ENCODE measurements around the gene CNPY2. TPM values are rescaled to one million over a fixed set of nuclear protein-coding genes. Genes with fewer than 3 reads are reported as not detected.
"Not testable (repeated sequence)": the region's sequence is repeated elsewhere in the genome, so short reads cannot be mapped to it uniquely, and the experiment has no call there.

CNPY2 gene
- total RNA-seq, 1 donor, result 76.1 TPM

DNA sequence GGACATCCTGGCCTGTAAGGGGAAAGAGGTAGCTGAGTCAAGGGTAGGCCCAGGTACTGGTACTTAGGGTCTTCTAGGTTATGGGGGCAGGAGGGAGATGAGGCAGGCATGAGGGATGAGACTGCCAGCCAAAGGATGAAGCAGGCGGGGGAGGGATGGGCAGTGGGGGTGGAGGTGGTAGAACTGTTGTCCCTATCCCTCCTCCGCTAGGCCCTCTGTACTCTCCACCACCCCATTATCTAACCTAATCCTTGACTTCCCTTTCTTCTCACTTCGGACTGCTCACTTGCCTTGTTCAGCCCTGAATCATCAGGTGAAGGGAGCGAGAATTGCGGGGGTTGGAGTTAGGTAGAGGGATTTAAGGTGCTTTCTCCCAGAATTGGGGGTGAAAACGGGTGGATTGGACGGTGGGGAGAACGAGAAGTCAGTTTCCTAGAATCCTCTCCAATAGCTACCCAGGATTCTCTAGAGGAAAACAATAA, 17.4 kb upstream of the CNPY2 start:
- no peak for DNase-seq (ENCODE audit: low read depth)
- TF ChIP-seq, protein P1, sequence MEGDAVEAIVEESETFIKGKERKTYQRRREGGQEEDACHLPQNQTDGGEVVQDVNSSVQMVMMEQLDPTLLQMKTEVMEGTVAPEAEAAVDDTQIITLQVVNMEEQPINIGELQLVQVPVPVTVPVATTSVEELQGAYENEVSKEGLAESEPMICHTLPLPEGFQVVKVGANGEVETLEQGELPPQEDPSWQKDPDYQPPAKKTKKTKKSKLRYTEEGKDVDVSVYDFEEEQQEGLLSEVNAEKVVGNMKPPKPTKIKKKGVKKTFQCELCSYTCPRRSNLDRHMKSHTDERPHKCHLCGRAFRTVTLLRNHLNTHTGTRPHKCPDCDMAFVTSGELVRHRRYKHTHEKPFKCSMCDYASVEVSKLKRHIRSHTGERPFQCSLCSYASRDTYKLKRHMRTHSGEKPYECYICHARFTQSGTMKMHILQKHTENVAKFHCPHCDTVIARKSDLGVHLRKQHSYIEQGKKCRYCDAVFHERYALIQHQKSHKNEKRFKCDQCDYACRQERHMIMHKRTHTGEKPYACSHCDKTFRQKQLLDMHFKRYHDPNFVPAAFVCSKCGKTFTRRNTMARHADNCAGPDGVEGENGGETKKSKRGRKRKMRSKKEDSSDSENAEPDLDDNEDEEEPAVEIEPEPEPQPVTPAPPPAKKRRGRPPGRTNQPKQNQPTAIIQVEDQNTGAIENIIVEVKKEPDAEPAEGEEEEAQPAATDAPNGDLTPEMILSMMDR (IDR thresholded peaks at IDR 0.05; ENCODE audit: insufficient read depth, low read length), result no peak

DNA sequence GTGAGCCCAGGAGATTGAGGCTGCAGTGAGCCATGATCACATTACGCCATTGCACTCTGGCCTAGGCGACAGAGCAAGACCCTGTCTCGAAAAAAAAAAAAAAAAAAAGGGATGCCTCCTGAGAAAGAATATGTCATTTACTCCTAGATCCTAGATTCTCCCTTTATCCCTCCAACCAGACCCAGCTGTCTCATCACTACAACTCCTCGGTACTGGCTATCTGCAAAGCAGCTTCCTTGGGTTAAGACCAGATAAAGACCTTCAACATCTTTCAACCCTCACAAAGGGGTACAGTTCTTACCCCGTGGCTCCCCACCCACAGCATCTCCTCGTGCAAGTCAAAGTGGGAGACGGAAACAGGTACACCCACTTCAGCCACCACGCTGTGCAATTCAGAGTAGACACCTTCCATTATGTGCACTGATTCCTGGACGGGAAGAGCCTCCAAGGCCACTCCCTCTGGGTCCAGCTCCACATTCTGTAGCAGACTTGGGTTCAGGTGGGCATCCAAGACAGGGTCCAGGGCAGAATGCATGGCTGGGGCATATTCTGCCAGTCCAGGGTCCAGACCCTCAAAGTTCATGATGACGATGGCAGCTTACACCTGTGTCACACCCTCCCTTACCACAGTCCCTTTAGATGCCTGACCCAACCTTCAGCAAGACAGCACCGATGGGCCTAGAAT, 16.9 kb upstream of the CNPY2 start:
- no peak for DNase-seq (ENCODE audit: low read depth)
- H3K4me3 ChIP-seq (ENCODE audit: low read depth, low read length), result peak overlapping the region; percentile 74
- TF ChIP-seq, protein P1 (IDR thresholded peaks at IDR 0.05; ENCODE audit: insufficient read depth, low read length), result no peak

More for the DNA sequence above, 17.4 kb upstream of the CNPY2 start:
- H3K4me3 ChIP-seq (ENCODE audit: low read depth, low read length), result peak overlapping the region; percentile 74

DNA sequence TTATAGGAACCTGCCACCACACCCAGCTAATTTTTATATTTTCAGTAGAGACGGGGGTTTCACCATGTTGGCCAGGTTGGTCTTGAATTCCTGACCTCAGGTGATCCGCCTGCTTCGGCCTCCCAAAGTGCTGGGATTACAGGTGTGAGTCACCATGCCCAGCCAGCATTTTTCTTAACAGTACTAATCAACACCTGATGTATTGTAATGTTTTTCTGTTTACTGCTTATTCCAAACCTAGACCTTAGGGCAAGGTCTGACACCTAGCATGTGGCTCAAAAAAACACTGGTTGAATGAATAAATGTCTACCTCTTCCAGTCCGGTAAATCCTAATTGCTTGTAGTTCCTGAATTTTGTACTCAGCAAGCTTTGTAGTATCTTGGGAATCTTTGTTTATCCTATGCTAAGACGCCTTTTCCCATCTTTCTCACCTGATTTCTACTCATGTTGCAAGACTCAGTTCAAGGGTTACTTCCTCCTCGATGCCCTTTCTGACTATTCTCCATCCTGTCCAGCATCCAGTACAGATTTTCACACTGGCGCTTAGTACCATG, 15.2 kb upstream of the CNPY2 start:
- no peak overlapping the region for H3K4me3 ChIP-seq (ENCODE audit: low read depth, low read length)
- TF ChIP-seq, protein P1 (IDR thresholded peaks at IDR 0.05; ENCODE audit: insufficient read depth, low read length), result no peak

DNA sequence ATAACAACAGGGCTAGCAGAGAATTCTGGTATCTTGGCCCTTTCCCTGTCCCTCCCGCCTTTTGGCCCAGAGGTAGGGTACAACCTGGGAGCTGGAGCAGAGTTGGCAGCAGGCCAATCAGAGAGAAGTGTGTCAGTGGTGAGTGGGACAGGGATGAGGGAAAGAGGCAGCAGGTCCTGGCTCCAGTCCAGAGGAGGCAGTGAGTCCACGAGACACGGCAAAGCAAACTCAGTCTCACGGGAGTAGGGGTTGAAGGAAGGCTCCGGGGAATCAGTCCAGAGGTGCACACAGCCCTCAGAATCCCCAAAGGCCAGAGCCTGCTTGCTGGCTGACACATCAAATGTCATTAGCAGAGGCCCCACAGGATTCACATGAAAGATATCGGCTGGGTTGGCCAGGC, 10.7 kb upstream of the CNPY2 start:
- DNase-seq (ENCODE audit: low read depth), result no peak
- no peak overlapping the region for H3K4me3 ChIP-seq (ENCODE audit: low read depth, low read length)
- TF ChIP-seq, protein P1 (IDR thresholded peaks at IDR 0.05; ENCODE audit: insufficient read depth, low read length), result no peak

More for the DNA sequence above, 15.2 kb upstream of the CNPY2 start:
- DNase-seq (ENCODE audit: low read depth), result no peak

DNA sequence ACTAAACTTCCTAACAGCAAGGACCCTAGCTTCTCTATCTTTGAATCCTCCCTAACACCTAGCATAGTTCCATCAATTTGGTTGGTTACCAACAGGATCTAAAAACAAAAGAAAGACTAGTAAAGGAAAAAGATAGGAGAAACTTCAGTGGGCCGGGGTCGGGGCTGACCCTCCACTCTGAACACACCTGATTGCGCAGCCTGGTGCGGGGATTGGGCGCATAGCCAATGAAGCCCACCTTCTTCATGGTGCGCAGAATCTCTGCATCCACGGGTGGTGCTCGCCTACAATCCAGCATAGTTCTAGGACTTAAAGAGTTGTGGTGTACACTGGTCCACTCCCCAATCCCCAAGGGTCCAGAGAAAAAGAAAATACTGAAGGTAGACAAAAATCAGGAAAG, 10.3 kb upstream of the CNPY2 start:
- no peak overlapping the region for H3K4me3 ChIP-seq (ENCODE audit: low read depth, low read length)
- no peak for DNase-seq (ENCODE audit: low read depth)
- TF ChIP-seq, protein P1 (IDR thresholded peaks at IDR 0.05; ENCODE audit: insufficient read depth, low read length), result no peak

DNA sequence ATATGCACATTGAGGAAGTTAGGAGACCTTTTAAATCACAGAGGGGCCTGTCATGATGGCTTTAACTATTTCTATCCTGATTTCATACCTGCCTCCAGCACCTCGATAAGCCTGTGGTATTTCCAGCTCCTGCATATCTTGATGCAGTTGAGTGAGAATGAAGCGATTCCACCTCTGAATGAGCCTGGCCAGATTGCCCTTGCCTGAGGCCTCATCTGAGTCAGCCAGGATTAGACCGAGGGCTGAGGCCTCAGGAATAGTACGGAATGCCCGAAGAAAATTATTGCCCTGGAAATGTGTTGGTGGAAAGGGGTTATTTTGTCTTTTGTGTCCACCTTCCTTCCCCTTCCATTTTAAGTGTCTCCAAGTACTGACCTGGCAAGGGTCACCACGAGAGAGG, 8.4 kb upstream of the CNPY2 start:
- TF ChIP-seq, protein P1 (IDR thresholded peaks at IDR 0.05; ENCODE audit: insufficient read depth, low read length), result no peak
- DNase-seq (ENCODE audit: low read depth), result no peak
- H3K4me3 ChIP-seq (ENCODE audit: low read depth, low read length), result no peak overlapping the region

DNA sequence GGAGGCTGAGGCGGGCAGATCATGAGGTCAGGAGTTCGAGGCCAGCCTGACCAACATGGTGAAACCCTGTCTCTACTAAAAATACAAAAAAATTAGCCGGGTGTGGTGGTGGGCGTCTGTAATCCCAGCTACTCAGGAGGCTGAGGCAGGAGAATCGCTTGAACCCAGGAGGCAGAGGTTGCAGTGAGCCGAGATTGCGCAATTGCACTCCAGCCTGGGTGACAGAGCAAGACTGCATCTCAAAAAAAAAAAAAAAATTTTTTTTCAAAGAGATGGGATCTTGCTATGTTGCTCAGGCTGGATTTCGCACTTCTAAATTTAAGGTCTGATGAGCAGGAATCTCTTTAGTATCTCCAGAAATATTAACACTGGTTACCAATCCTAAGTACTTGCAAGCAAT, 5.8 kb upstream of the CNPY2 start:
- not testable (repeated sequence) for DNase-seq (ENCODE audit: low read depth); H3K4me3 ChIP-seq (ENCODE audit: low read depth, low read length)

All from fibroblast of the aortic adventitia (primary cell).